IMR-90 (cell line): ENCODE measurements around the gene ALOX15B.

Source experiments
- CEBPB ChIP-seq: IDR thresholded peaks from 2 replicates; pipeline ENCODE4 v1.6.1; 2012; ENCODE audit warnings: low read depth, low read length, improper control_type of control experiment
- CHD1 ChIP-seq: IDR thresholded peaks from 2 replicates; pipeline ENCODE4 v1.6.1; 2012; ENCODE audit warnings: low read depth, low read length, improper control_type of control experiment
- CTCF ChIP-seq: conservative IDR thresholded peaks from 2 replicates; pipeline ENCODE4 v1.5.1; 2012; ENCODE audit warnings: mild to moderate bottlenecking, low read depth, low read length, improper control_type of control experiment
- ELK1 ChIP-seq: fragments of 150-350 bp; IDR thresholded peaks from 2 replicates; pipeline ENCODE4 v1.6.1; 2016; ENCODE audit warnings: low read depth, mild to moderate bottlenecking, low read length, moderate library complexity, borderline replicate concordance
- FOS ChIP-seq: fragments of 150-350 bp; IDR thresholded peaks from 2 replicates; pipeline ENCODE4 v1.6.1; 2016; ENCODE audit warnings: low read depth, low read length
- MAFK ChIP-seq: IDR thresholded peaks from 2 replicates; pipeline ENCODE4 v1.6.1; 2012; ENCODE audit warnings: low read depth, low read length, improper control_type of control experiment
- MAZ ChIP-seq: IDR thresholded peaks from 2 replicates; pipeline ENCODE4 v1.6.1; 2012; ENCODE audit warnings: low read depth, mild to moderate bottlenecking, low read length, improper control_type of control experiment, moderate library complexity, borderline replicate concordance
- MXI1 ChIP-seq: IDR thresholded peaks from 2 replicates; pipeline ENCODE4 v1.6.1; 2012; ENCODE audit warnings: low read depth, mild to moderate bottlenecking, low read length, moderate library complexity, borderline replicate concordance
- NFE2L2 ChIP-seq: fragments of 150-350 bp; IDR thresholded peaks from 2 replicates; pipeline ENCODE4 v1.6.1; 2016; ENCODE audit warnings: low read depth, mild to moderate bottlenecking, low read length
- POLR2A ChIP-seq: IDR thresholded peaks from 2 replicates; pipeline ENCODE4 v1.6.1; 2012; ENCODE audit warnings: mild to moderate bottlenecking, low read depth, low read length
- RAD21 ChIP-seq: IDR thresholded peaks from 2 replicates; pipeline ENCODE4 v1.6.1; 2012; ENCODE audit warnings: low read length, improper control_type of control experiment
- RFX5 ChIP-seq: IDR thresholded peaks from 2 replicates; pipeline ENCODE4 v1.8.0; 2012; ENCODE audit warnings: low read depth, mild to moderate bottlenecking, low read length, moderate library complexity
- SMC3 ChIP-seq: fragments of 150-350 bp; IDR thresholded peaks from 2 replicates; pipeline ENCODE4 v1.6.1; 2016; ENCODE audit warnings: low read depth, mild to moderate bottlenecking, antibody characterized with exemption, low read length, moderate library complexity
- USF2 ChIP-seq: fragments of 150-350 bp; IDR thresholded peaks from 2 replicates; pipeline ENCODE4 v1.6.1; 2017; ENCODE audit warnings: mild to moderate bottlenecking, antibody characterized with exemption, low read length, low read depth

- no peak for TF ChIP-seq SMC3
- no peak for TF ChIP-seq CTCF
- TF ChIP-seq POLR2A: no peak
- TF ChIP-seq USF2: no peak
- TF ChIP-seq MAFK: no peak
- no peak for TF ChIP-seq MXI1
- TF ChIP-seq RFX5: no peak
- TF ChIP-seq CEBPB: no peak
- no peak for TF ChIP-seq CHD1
- TF ChIP-seq RAD21: no peak
- no peak for TF ChIP-seq MAZ
- no peak for TF ChIP-seq FOS
- no peak for TF ChIP-seq ELK1
- TF ChIP-seq NFE2L2: no peak
These were observed 30.7 kb downstream of the ALOX15B start for GRCh38 chr17:8069587-8069860.
